SW480 (cell line): ENCODE results near the gene ZNF367.
"Not testable (repeated sequence)": the region's sequence is repeated elsewhere in the genome, so short reads cannot be mapped to it uniquely, and the experiment has no call there.

ENCODE experiments used
- DNase-seq: peaks from one replicate; pipeline ENCODE4 v3.0.0-alpha.2; 2016; ENCODE audit warnings: low spot score

ZNF367 gene

DNA sequence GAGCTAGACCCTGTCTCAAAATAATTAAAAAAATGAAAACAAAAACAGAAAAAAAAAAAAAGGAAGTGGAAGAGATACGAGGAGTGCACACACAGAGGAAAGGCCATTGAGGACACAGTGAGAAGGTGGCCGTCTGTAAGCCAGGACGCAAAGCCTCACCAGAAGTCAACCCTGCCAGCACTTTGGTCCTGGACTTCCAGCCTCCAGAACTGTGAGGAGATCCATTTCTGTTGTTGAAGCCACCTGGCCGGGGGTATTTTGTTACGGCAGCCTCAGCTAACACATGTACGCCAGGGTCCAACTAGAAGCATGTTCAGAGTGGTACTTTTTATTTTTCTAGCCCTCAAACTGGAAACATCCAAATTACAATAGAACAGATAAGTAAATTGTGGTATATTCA, 56.5 kb downstream of the ZNF367 start:
- DNase-seq: no peak

DNA sequence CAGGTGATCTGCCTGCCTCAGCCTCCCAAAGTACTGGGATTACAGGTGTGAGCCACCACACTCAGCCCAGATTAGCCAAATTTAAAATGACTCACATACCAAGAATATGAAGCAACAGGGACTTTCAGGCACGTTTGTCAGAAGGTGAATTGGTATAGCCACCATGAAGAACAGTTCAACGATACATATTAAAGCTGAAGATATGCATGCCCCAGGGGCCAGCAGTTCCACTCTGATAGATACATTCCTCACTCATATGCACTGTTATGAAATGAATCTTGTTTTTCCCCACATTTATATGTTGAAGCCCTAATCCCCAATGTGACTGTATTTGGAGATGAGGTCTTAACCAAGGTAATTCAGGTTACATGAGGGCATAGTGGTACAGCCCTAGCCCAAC, 57.2 kb downstream of the ZNF367 start:
- DNase-seq: no peak

DNA sequence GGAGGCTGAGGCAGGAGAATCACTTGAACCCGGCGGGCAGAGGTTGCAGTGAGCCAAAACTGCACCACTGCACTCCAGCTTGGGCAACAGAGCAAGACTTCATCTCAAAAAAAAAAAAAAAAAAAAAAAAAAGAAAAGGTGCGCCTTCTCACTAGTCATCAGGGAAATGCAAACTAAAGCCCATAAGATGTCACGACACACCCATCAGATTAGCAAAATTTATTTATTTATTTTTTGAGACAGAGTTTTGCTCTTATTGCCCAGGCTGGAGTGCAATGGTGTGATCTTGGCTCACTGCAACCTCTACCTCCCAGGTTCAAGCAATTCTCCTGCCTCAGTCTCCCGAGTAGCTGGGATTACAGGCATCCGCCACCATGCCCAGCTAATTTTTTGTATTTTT, 57.6 kb downstream of the ZNF367 start:
- DNase-seq: not testable (repeated sequence)

DNA sequence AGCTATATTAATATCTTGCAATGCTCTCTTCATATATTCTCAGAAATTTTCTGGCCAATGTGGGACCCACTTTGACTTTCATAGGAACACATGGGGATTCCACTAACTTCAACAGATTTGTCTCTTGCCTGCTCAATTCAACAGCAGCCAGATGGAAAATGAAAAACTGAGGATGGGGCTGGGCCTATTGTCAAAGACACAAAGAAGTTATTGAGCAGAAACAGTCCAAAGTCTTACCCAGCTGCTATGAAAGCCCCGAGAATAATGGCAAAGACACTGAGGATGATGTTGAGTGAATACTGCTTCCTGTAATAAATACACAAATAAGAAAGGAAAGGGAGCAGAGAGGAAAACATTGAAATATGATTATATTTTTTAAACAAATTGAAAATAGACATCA, 67.3 kb downstream of the ZNF367 start:
- no peak for DNase-seq

DNA sequence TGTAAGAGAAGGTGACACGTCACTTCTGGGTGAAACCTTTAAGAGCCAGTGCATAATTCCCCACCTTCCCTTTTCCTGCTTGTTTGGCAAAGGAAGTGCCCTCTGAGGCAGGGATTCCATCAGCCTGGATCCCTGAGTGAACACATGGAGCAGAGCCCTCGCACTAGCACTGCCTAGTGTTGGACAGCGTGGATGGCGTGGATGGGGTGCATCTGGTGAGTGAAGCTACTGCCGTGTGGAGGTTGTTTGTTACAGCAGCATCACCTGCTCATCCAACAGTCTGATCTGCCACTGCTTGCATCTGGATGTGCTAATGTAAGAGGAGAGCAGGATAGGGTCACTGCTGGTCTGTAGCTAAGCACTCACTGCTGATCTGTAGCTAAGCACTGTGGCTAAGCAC, 69.9 kb downstream of the ZNF367 start:
- no peak for DNase-seq

DNA sequence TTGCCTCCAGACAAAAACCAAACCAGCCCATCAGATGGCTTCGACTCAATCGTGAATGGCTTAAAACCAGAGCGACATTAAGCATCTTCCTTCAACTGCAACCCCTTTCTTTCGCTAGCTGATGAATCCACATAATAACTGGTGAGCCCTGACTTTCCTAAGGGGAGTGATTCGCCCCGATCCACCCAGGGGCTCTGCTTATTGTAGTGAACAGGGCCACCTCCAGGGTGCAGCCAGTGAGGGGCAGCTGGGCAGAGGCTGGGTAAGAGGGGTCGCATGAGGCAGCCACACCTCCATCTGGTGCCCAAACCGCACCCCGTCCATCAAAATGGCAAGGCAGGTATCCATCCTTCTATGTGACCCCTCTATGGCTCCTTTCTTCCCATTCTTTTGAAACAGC, 72.6 kb downstream of the ZNF367 start:
- no peak for DNase-seq

DNA sequence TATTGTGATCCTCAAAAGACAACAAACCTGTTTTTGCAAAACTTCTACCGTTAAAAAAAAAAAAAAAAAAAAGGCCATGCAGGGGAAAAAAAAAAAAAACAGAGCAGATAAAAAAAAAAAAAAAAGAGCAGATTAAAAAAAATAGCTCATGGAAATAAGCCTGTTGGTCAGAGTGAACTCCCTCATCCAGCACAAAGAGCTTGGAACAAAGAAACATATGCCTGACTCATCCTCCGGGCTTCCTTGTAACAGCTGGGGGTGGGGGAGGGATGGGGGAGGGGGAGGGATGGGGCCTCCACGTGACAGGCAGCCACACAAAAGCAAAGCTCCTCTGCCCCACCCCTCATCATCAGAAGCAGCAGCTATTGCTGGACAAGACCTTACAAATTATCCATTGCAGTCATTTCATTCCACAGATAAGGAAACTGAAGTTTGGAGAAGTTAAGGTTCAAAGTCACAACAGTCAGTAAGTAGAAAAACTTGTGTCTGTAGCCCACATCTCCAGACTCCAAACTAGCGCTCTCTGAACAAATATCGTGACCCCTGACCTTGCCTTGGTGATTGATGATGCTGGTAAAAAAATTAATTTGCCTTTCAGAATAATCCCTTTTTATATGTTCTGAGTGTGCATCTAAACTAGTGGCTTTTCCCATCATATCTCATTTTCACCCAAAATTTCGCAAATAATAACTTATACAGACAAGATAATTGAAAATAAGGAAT, 73.6 kb downstream of the ZNF367 start:
- peak; percentile 98 for DNase-seq

DNA sequence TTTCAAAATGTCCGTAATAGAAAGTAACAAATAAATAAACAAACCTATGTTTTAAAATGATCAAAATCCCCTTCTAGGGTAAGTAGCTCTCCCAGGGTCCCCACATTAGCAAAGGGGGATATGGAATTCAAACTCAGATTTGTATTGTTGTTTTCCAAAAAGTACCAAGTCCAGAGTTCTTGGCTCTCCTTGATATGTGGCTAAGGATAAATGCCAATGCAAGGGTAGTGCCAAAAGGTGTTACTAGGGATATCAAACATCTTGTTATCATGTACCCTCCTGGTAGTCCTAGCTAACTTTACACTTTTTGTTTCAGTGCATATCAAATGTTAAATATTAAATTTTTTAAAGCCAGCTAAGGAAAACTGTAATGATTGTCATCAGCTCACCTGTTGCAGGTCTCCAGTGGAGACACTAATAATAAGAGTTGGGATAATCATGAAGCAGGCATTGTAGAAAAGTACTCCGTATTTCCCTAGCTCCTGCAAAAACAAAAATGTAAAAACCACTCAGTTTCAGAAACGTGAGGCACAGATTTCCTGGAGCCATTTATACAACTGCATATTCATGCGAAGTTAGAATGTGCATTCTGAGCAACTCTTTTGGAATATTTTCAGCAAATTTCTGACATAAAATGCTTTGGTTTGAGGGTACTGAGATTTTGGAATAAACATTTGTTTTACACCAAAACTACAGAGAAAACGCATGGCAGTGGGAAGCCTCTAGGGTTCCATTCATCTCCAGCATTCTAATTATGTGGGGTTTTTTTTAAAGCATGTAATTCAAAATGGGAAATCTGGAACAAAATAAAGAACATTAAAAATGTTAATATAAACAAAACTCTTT, 74.4 kb downstream of the ZNF367 start:
- DNase-seq: no peak

DNA sequence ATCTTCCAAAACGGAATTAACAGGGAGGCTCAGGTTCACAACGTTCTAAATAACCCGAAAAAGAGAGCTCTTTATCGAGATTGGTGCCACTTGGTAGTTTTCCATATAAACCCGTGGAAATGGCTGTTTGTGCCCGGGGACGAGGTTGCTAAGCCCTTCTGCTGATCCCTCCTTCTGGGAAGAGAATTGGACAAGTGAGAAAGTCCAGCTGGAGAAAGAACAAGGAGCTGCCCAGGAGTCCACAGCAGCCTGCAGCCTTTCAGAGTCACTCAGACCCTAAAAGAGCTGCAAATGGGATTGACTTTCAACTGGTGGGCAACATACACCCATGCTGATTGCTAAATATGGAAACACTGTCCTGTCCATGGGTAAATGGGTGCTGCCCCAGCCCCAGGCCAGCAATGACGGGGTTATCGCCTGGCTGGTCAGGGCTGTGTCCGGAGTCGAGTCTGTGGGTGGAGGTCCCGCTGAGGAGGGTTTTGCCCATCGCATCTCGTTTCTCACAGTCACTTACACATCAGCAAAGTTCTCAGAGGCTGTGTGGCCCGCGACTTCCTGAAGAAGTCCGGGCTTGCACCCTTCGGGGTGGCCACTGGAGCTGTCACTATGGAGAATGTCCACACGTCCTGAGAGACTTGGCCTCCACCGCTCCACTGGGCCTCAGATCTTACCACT, 75.5 kb downstream of the ZNF367 start:
- DNase-seq: no peak

DNA sequence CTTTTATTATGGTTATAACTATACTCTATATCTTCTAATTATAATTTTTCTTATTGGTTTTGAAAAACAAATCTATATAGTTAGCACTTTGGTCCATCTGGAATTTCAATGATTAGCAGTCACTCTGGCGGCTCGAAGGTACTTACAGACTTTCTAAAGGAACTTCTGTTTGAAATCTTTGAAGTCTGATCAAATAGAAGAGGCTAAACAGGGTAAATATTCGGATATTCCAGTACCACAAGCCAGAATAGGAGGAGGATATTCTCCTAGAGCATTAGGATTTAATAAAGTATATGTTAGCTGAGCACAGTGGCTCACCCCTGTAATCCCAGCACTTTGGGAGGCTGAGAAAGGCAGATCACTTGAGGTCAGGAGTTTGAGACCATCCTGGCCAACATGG, 77.5 kb downstream of the ZNF367 start:
- DNase-seq: no peak

DNA sequence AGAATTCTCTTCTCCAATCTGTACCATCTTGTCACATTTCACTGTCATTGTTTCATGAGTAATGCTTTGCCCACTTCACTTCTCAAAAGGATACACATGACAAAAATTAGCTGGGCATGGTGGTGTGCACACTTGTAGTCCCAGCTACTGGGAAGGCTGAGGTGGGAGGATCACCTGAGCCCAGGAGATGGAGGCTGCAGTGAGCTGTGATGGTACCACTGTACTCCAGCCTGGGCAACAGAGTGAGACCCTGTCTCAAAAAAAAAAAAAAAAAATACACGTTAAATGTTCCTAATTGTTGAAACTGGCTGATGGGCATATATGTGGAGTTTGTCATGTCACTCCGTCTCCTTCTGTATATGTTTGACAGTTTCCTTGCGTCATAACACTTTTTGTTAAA, 79.9 kb downstream of the ZNF367 start:
- no peak for DNase-seq
